HCT116 (cell line): Measurements from ENCODE around the gene AHRR. TPM values are rescaled to one million over a fixed set of nuclear protein-coding genes. Genes with fewer than 3 reads are reported as not detected.

Experiments
- ATAC-seq: fragments of 200-7000 bp; cut with Tn5 transposase; 2 replicates; pipeline ENCODE4 v1.9.1; 2020; ENCODE audit warnings: mild to moderate bottlenecking, moderate library complexity
- BruUV-seq: library from RNA; stranded (reverse); fragments of 400-500 nt; replicated peaks from 2 replicates; lab custom pipeline; 2021; lab: Mats Ljungman, UMichigan
- CTCF ChIA-PET: fragments of 300-600 bp; sonication (Branson Sonifier 250); formaldehyde crosslinking; loops from one replicate; lab custom pipeline; 2021; ENCODE audit warnings: antibody characterized with exemption; lab: Charles Lee
- POLR2A ChIA-PET: fragments of 300-600, 350-600 bp; sonication (Branson Sonifier 250); formaldehyde crosslinking; loops from one replicate; lab custom pipeline; 2021; ENCODE audit warnings: antibody characterized with exemption; lab: Charles Lee
- RAD21 ChIA-PET, 2 experiments: fragments of 300-600 bp; sonication (Branson Sonifier 250); formaldehyde crosslinking; loops; one replicate each; lab custom pipeline; 2023; ENCODE audit warnings: low total read pairs in 2 of 2; ENCODE audit not compliant: uncharacterized antibody in 2 of 2, unreplicated experiment in 2 of 2, low non-redundant PET in 1 of 2; lab: Charles Lee
- DNase-seq: peaks from one replicate; pipeline ENCODE4 v3.0.0-alpha.2; 2010; ENCODE audit warnings: low read depth, low spot score
- H2AFZ ChIP-seq: fragments of 200-600 bp; shearing (Covaris generic), sonication (generic); 2 replicates; pipeline ENCODE4 v1.6.1; 2017; ENCODE audit warnings: low read depth, mixed run types, mixed read lengths, antibody characterized with exemption, low read length; ENCODE audit not compliant: poor library complexity, severe bottlenecking
- H3K27ac ChIP-seq: 2 replicates; pipeline ENCODE4 v1.5.1; 2012; ENCODE audit warnings: low read depth, low read length
- H3K27me3 ChIP-seq: fragments of 200-600 bp; sonication (generic); 2 replicates; pipeline ENCODE4 v1.6.1; 2016; ENCODE audit warnings: mixed run types, low read length, mixed read lengths; ENCODE audit not compliant: insufficient read depth
- H3K36me3 ChIP-seq, 2 experiments: fragments of 200-500 bp in 1 of 2; fragments of 200-600 bp in 1 of 2; sonication (Bioruptor generic) in 1 of 2; sonication (generic) in 1 of 2; 2 replicates each; pipeline versions ENCODE4 v1.5.1 to v1.6.1; 2014 to 2016; ENCODE audit warnings: low read length in 2 of 2, inconsistent platforms in 1 of 2, mixed read lengths in 1 of 2, mixed run types in 1 of 2; ENCODE audit not compliant: insufficient read depth in 2 of 2, control insufficient read depth in 1 of 2
- H3K4me1 ChIP-seq, 2 experiments: fragments of 200-600 bp in 1 of 2; sonication (generic) in 1 of 2; 2 replicates each; pipeline versions ENCODE4 v1.5.1 to v1.6.1; 2012 to 2017; ENCODE audit warnings: low read length in 2 of 2, inconsistent platforms in 1 of 2, mild to moderate bottlenecking in 1 of 2, mixed read lengths in 1 of 2, mixed run types in 1 of 2, moderate library complexity in 1 of 2; ENCODE audit not compliant: insufficient read depth in 2 of 2, control insufficient read depth in 1 of 2
- H3K4me2 ChIP-seq: fragments of 200-600 bp; sonication (generic); 2 replicates; pipeline ENCODE4 v1.6.1; 2017; ENCODE audit warnings: mixed run types, low read length, mixed read lengths
- H3K4me3 ChIP-seq, 2 experiments: fragments of 200-600 bp in 1 of 2; sonication (generic) in 1 of 2; replicated peaks in 1 of 2; 2 replicates each; pipeline ENCODE4 v1.5.1; 2011 to 2016; ENCODE audit warnings: low read length in 2 of 2, control low read depth in 1 of 2, low read depth in 1 of 2, mild to moderate bottlenecking in 1 of 2, mixed read lengths in 1 of 2, mixed run types in 1 of 2
- H3K79me2 ChIP-seq: fragments of 200-600 bp; sonication (generic); 2 replicates; pipeline ENCODE4 v1.6.1; 2017; ENCODE audit warnings: mild to moderate bottlenecking, mixed run types, low read length, moderate library complexity, mixed read lengths; ENCODE audit not compliant: insufficient read depth
- H3K9ac ChIP-seq: fragments of 200-600 bp; sonication (generic); 2 replicates; pipeline ENCODE4 v1.6.1; 2016; ENCODE audit warnings: low read length, mixed read lengths
- H3K9me2 ChIP-seq: fragments of 200-600 bp; sonication (generic), shearing (Covaris generic); 2 replicates; pipeline ENCODE4 v1.6.1; 2017; ENCODE audit warnings: mixed run types, mild to moderate bottlenecking, moderate library complexity; ENCODE audit not compliant: insufficient read depth
- H3K9me3 ChIP-seq, 2 experiments: fragments of 200-500 bp in 1 of 2; fragments of 200-600 bp in 1 of 2; sonication (Bioruptor generic) in 1 of 2; sonication (generic) in 1 of 2; 2 replicates each; pipeline ENCODE4 v1.6.1; 2014 to 2017; ENCODE audit warnings: low read length in 2 of 2, mixed read lengths in 2 of 2, inconsistent platforms in 1 of 2, low read depth in 1 of 2, mild to moderate bottlenecking in 1 of 2, mixed run types in 1 of 2, moderate library complexity in 1 of 2; ENCODE audit not compliant: control insufficient read depth in 1 of 2, insufficient read depth in 1 of 2
- H4K20me1 ChIP-seq: fragments of 200-600 bp; sonication (generic), shearing (Covaris generic); 2 replicates; pipeline ENCODE4 v1.6.1; 2017; ENCODE audit warnings: mixed run types, mild to moderate bottlenecking, moderate library complexity; ENCODE audit not compliant: insufficient read depth
- EGR1 ChIP-seq: IDR thresholded peaks from 2 replicates; pipeline ENCODE4 v1.6.1; 2012; ENCODE audit warnings: low read depth
- ELF1 ChIP-seq: IDR thresholded peaks from 2 replicates; pipeline ENCODE4 v1.6.1; 2012; ENCODE audit warnings: low read depth, borderline replicate concordance
- FOSL1 ChIP-seq: IDR thresholded peaks from 2 replicates; pipeline ENCODE4 v1.6.1; 2012; ENCODE audit warnings: low read depth
- MAX ChIP-seq: IDR thresholded peaks from 2 replicates; pipeline ENCODE4 v1.6.1; 2012
- POLR2A ChIP-seq: IDR thresholded peaks from 2 replicates; pipeline ENCODE4 v1.7.0; 2011; ENCODE audit warnings: borderline replicate concordance; ENCODE audit not compliant: insufficient read depth, insufficient read length; ENCODE audit errors: extremely low read depth
- POLR2AphosphoS5 ChIP-seq: IDR thresholded peaks from 2 replicates; pipeline ENCODE4 v1.6.1; 2011; ENCODE audit warnings: mild to moderate bottlenecking, low read depth, low read length, moderate library complexity
- SIN3A ChIP-seq: IDR thresholded peaks from 2 replicates; pipeline ENCODE4 v1.6.1; 2012; ENCODE audit warnings: low read depth
- SP1 ChIP-seq: IDR thresholded peaks from 2 replicates; pipeline ENCODE4 v1.6.1; 2012; ENCODE audit warnings: low read depth
- TCF7L2 ChIP-seq: IDR thresholded peaks from 2 replicates; pipeline ENCODE4 v1.7.0; 2011; ENCODE audit warnings: borderline replicate concordance, inconsistent platforms; ENCODE audit not compliant: insufficient read depth, insufficient read length; ENCODE audit errors: extremely low read depth
- YY1 ChIP-seq: IDR thresholded peaks from 2 replicates; pipeline ENCODE4 v1.6.1; 2011; ENCODE audit warnings: low read length, low read depth, moderate library complexity, mild to moderate bottlenecking; ENCODE audit not compliant: insufficient replicate concordance; ENCODE audit errors: extremely low read depth
- ZBTB33 ChIP-seq: IDR thresholded peaks from 2 replicates; pipeline ENCODE4 v1.6.1; 2011; ENCODE audit warnings: mild to moderate bottlenecking, low read length, moderate library complexity; ENCODE audit not compliant: insufficient replicate concordance; ENCODE audit errors: extremely low read depth
- intact Hi-C: fragments of 100-400 bp; cut with micrococcal nuclease; formaldehyde crosslinking; loops from 2 replicates; pipeline ENCODE4 v1.10.0; 2022
- total RNA-seq: library from RNA; stranded (reverse); gene quantifications from one replicate; pipeline ENCODE4 v1.2.1, GENCODE V29; 2021; ENCODE audit not compliant: unreplicated experiment

AHRR gene
- total RNA-seq, 1 experiment from 2014 or later = 12.7 TPM

DNA sequence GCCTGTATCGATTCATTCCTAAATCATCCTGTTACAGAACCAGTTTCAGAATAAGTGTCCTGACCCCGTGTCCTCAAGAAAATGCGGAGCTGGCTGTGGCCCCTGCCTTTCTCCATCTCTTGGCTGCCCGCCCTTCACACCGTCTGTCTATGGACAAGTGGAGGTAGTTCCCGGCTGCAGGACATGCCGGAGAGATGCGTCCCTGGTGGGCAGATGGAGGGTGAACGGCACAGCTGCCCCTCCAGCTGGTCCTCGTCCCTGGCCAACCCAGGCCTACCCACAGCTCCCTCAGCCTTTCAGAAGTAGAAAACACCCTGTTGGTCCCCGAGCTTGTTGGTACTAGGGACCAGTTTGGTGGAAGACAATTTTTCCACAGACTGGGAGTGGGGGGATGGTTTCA, 106.7 kb downstream of the AHRR start:
- H3K9ac ChIP-seq = no peak overlapping the region
- no peak overlapping the region for H2AFZ ChIP-seq
- ChIA-PET RAD21 (interaction anchor here in 1 of 2 experiments (2.0 kb wide), 1 partner anchor 111 kb away, joined by 4 read pairs; no protein-coding TSS in a partner anchor), POLR2A (no interaction called here), CTCF (interaction anchor here (1.3 to 6.4 kb wide), 2 partner anchors 19 to 111 kb away, joined by 4 to 42 read pairs; no protein-coding TSS in a partner anchor)
- H3K9me2 ChIP-seq = no peaks in the 10 kb centered on the region
- TF ChIP-seq FOSL1 (no peak), POLR2AphosphoS5 (no peak), POLR2A (no peak), MAX (no peak), YY1 (no peak), TCF7L2 (no peak), ZBTB33 (no peak), SIN3A (no peak), ELF1 (no peak), EGR1 (no peak), SP1 (no peak)
- H3K27me3 ChIP-seq = no peaks in the 10 kb centered on the region
- no peak for ATAC-seq
- H4K20me1 ChIP-seq = no peaks in the 10 kb centered on the region
- H3K4me1 ChIP-seq = peaks cover 0 to 23% of the 10 kb centered on the region in 2 experiments; a peak in 3 of 4 replicates
- H3K36me3 ChIP-seq = no peaks in the 10 kb centered on the region
- H3K4me3 ChIP-seq = no peak overlapping the region
- intact Hi-C loops = no loop called here
- H3K4me2 ChIP-seq = no peak overlapping the region
- no peaks in the 10 kb centered on the region for H3K79me2 ChIP-seq
- no peaks in the 10 kb centered on the region for H3K9me3 ChIP-seq
- no peak overlapping the region for H3K27ac ChIP-seq
- no peak for DNase-seq
- BruUV-seq = no TSS peak
